ENCODE measurements around the gene CERS2. TPM values are rescaled to one million over a fixed set of nuclear protein-coding genes. Genes with fewer than 3 reads are reported as not detected.

Gene CERS2
- total and polyA plus RNA-seq, 4 donors = 212 to 346 (median 278) TPM

GRCh38 chr1:150987924-150988323 is 13.3 kb upstream of the CERS2 start:
- Histone ChIP-seq H3K4me1 (ENCODE audit: control insufficient read depth in 4 of 4, insufficient read depth in 4 of 4, low read length in 3 of 4) (peaks cover 0 to 6% (median 3%) of the 10 kb centered on the region in 4 donors), H3K4me3 (ENCODE audit: low read depth in 1 of 3, low read length in 3 of 3) (no peak overlapping the region), H3K27ac (ENCODE audit: low read depth in 1 of 2, low read length in 2 of 2) (no peak overlapping the region), H3K9ac (ENCODE audit: low read depth in 1 of 2, low read length in 2 of 2) (no peak overlapping the region), H3K36me3 (ENCODE audit: control insufficient read depth in 4 of 4, insufficient read depth in 3 of 4, low read depth in 1 of 4, low read length in 3 of 4) (peaks cover 0 to 16% (median 11%) of the 10 kb centered on the region in 4 donors), H3K27me3 (ENCODE audit: control insufficient read depth in 4 of 4, insufficient read depth in 4 of 4, low read length in 3 of 4) (no peaks in the 10 kb centered on the region), H3K9me3 (ENCODE audit: control insufficient read depth in 4 of 4, low read length in 3 of 4) (no peaks in the 10 kb centered on the region)
- TF ChIP-seq FOXA2 (IDR thresholded peaks at IDR 0.05) = no peak
- no peak for TF ChIP-seq YY1 (IDR thresholded peaks at IDR 0.05)
- no peak for TF ChIP-seq TAF1 (conservative IDR thresholded peaks at IDR 0.05)
- TF ChIP-seq JUND (IDR thresholded peaks at IDR 0.05) = no peak
- no peak for TF ChIP-seq RAD21 (IDR thresholded peaks at IDR 0.05)
- TF ChIP-seq NR2F2 (IDR thresholded peaks at IDR 0.05) = no peak
- no peak for TF ChIP-seq CTCF (IDR thresholded peaks at IDR 0.05; ENCODE audit: low read depth, low read length, missing input control)
- TF ChIP-seq MAX (IDR thresholded peaks at IDR 0.05) = no peak
- no peak for TF ChIP-seq REST (IDR thresholded peaks at IDR 0.05)
- no peak for TF ChIP-seq EGR1 (IDR thresholded peaks at IDR 0.05; ENCODE audit: low read depth in 2 of 2)
- WGBS = 93% methylated on average over 7 of the region's 7 CpGs
- DNase-seq (ENCODE audit: low spot score) = no peak

GRCh38 chr1:150985179-150985825 is 10.7 kb upstream of the CERS2 start:
- TF ChIP-seq ATF3 (IDR thresholded peaks at IDR 0.05) (no peak), GABPA (IDR thresholded peaks at IDR 0.05 in 1 of 2, conservative IDR thresholded peaks at IDR 0.05 in 1 of 2) (no peak), CTCF (IDR thresholded peaks at IDR 0.05; ENCODE audit: low read depth, low read length, missing input control) (no peak)
- Histone ChIP-seq H3K4me1 (ENCODE audit: control insufficient read depth in 4 of 4, insufficient read depth in 4 of 4, low read length in 3 of 4) (peaks cover 16 to 28% (median 23%) of the 10 kb centered on the region in 4 donors), H3K27ac (ENCODE audit: low read depth in 1 of 2, low read length in 2 of 2) (no peak overlapping the region), H3K4me3 (ENCODE audit: low read depth in 1 of 3, low read length in 3 of 3) (no peak overlapping the region), H3K9me3 (ENCODE audit: control insufficient read depth in 4 of 4, low read length in 3 of 4) (no peaks in the 10 kb centered on the region), H3K9ac (ENCODE audit: low read depth in 1 of 2, low read length in 2 of 2) (no peak overlapping the region), H3K36me3 (ENCODE audit: control insufficient read depth in 4 of 4, insufficient read depth in 3 of 4, low read depth in 1 of 4, low read length in 3 of 4) (peaks cover 0 to 16% (median 11%) of the 10 kb centered on the region in 4 donors), H3K27me3 (ENCODE audit: control insufficient read depth in 4 of 4, insufficient read depth in 4 of 4, low read length in 3 of 4) (no peaks in the 10 kb centered on the region)
- WGBS = 92% methylated on average over 2 of the region's 2 CpGs
- no peak for DNase-seq (ENCODE audit: low spot score)

Data from liver (tissue), 9 donors.